Hematopoietic multipotent progenitor cell treated with erythropoietin and hydrocortisone succinate and interleukin-3 and kit ligand, for 4 days (in vitro differentiated cells): ENCODE measurements around the gene KIF13A.

Experiments
- DNase-seq: peaks from one replicate; pipeline ENCODE4 v3.0.0-alpha.2; 2015

Gene KIF13A

DNA sequence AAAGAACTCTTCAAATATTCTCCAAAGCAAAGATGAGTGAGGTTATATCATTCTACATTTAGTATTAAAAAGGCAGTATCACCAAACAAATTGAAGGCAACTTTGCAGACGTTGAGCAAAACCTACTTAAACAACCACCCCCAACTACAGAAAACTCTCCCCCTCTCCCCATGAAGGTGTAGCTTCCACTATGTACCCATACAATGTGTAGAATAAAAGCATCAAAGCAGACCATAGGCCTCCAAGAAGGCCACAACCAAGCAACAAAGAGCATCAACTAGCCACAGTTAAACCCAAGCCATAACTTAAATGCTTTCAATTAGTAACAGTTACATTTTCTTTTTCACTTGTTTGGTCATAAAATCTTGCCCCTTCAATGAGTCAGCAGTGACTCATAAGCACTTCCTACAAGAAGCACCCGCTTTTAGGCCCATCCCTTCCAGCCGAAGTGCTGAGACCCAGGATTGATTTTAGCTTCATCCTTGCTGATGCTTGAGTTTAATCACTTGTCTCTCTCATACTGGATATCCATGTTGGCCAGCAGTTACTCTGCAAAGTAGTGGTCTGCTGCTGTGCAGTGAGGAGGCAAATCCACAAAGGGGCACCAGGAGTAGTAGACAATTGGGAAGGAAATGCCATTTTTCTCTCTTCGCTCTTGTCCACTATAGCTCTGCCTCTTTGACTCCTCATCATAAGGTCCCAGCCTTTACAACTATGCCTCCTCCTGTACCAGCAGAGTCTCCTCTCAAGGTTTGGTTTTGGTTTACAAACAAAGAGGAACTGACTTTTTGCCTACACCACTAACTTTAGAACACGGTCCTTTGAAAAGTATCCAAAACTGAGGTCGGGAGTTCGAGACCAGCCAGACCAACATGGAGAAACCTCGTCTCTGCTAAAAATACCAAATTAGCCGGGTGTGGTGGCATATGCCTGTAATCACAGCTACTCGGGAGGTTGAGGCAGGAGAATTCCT is 272.3 kb downstream of the KIF13A start:
- peak; percentile 83 for DNase-seq

DNA sequence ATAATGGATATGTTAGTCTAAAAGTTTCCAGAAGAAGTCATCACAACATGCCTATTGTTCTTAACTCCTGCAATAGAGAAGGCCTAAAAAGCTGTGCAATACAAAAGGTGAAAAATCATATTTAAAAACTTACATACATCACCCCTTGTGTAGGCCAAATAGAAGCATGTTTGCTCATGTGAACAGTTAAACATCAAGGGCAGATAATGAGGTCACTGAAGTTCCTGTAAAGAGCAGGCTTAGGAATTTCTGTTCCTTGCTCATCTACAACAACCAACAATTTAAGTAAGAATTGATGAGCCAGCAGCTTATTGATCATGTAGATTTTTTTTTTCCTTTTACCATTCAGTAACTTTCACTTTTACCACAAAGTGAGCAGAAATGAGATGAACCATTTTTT is 273.3 kb downstream of the KIF13A start:
- DNase-seq: no peak

DNA sequence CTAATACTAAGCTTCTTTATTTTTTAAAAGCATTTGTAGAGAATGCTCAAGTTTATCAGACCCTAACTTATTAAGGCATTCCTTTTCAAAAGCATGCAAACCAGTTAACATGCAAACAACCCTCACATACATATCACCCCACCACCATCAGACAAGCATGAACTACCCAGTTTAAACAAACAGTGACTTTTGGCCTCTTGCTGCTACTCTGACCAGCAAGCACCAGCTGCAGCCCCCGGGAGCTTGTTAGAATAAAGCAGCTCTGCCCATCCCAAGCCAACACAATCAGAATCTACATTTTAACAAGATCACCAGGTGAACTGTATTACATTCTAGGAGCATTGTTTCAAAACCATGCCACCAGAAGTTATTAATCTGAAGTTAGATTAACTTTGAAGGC is 274.9 kb downstream of the KIF13A start:
- no peak for DNase-seq

DNA sequence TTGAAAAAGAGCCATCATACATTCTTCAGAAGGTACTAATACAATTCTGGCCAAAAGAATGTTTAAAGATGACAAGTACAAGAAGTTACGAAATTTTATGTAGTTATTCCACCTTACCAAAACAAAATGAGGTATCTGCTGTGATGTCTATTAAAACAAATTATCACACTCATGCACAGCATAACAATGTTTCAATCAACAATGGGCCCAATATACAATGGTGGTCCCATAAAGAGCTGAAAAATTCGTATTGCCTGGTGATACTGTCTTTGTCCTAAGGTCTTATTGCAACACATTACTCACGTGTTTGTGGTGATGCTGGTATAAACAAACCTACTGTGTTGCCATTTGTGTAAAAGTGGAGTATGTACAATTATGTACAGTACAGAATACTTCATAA is 277.1 kb downstream of the KIF13A start:
- no peak for DNase-seq

DNA sequence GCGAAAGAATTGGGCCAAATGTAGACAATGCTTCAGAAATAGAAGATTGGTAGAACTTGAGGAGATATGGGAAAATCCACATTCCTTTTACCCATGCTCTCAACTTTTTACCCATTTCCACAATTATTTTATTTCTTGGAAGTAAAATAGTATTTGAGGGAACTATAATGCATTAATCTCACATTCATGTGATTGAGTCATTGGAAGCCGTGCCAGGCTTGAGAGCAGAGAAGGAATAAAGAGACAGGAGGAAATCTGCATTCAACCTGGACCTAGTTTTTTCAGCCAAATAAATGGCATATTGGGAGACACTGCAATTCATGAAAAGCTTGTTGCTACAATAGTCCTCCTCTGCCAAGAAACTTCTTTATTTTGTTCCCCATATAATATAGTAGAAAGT is 278.0 kb downstream of the KIF13A start:
- no peak for DNase-seq
